ENCODE results near the gene GTF3C2.
A peak's percentile ranks its signal among the peaks of the same experiment; 100 is the strongest.

GTF3C2 gene

GRCh38 chr2:27322766-27323595 is 33.6 kb downstream of the GTF3C2 start, which contains the start of gene MPV17 (continued):
- TF ChIP-seq KLF16 (tag by site-specific recombination; IDR thresholded peaks at IDR 0.05) (peak; percentile 52; the same call in 1 of the 2 replicates), SALL2 (tag by site-specific recombination; IDR thresholded peaks at IDR 0.05; ENCODE audit: borderline replicate concordance) (no peak), ZNF610 (tag by site-specific recombination; IDR thresholded peaks at IDR 0.05; ENCODE audit: borderline replicate concordance) (0 out of 2 replicates have a peak, but pooled peaks have one; percentile 41), KLF8 (tag by site-specific recombination; IDR thresholded peaks at IDR 0.05) (peak; percentile 53), ZNF292 (tag by site-specific recombination; IDR thresholded peaks at IDR 0.05; ENCODE audit: borderline replicate concordance, low read depth) (no peak), ZNF133 (tag by site-specific recombination; IDR thresholded peaks at IDR 0.05) (no peak), YY1 (tag by site-specific recombination; IDR thresholded peaks at IDR 0.05) (peak; percentile 49; the same call in 1 of the 2 replicates), ZSCAN18 (tag by site-specific recombination; IDR thresholded peaks at IDR 0.05) (no peak), ZNF692 (tag by site-specific recombination; IDR thresholded peaks at IDR 0.05) (peak; percentile 82), PRDM1 (tag by site-specific recombination; IDR thresholded peaks at IDR 0.05) (no peak), HIC1 (tag by site-specific recombination; IDR thresholded peaks at IDR 0.05) (peak; percentile 56; the same call in 1 of the 2 replicates), KLF17 (tag by site-specific recombination; IDR thresholded peaks at IDR 0.05) (peak; percentile 55), ZNF670 (tag by site-specific recombination; IDR thresholded peaks at IDR 0.05; ENCODE audit: low read depth) (no peak), ZNF394 (tag by site-specific recombination; IDR thresholded peaks at IDR 0.05; ENCODE audit: borderline replicate concordance) (no peak), KLF10 (tag by site-specific recombination; IDR thresholded peaks at IDR 0.05) (peak; percentile 77), ZNF335 (tag by site-specific recombination; conservative IDR thresholded peaks at IDR 0.05) (peak; percentile 45; the same call in 1 of the 2 replicates), ZBTB17 (tag by site-specific recombination; IDR thresholded peaks at IDR 0.05) (peak; percentile 98), ZXDB (tag by site-specific recombination; IDR thresholded peaks at IDR 0.05) (peak; percentile 65), ZNF391 (tag by site-specific recombination; IDR thresholded peaks at IDR 0.05; ENCODE audit: borderline replicate concordance, low read depth) (peak; percentile 77; the same call in 1 of the 2 replicates), ZBTB21 (tag by site-specific recombination; IDR thresholded peaks at IDR 0.05) (0 out of 2 replicates have a peak, but pooled peaks have one; percentile 15), ZBTB11 (tag by site-specific recombination; conservative IDR thresholded peaks at IDR 0.05; ENCODE audit: low read depth) (peak; percentile 75), ZNF239 (tag by site-specific recombination; IDR thresholded peaks at IDR 0.05) (no peak), ZNF518A (tag by site-specific recombination; conservative IDR thresholded peaks at IDR 0.05; ENCODE audit: low read depth) (0 out of 2 replicates have a peak, but pooled peaks have one; percentile 54)
